Measurements from ENCODE around the gene LRRC4C.

DNA sequence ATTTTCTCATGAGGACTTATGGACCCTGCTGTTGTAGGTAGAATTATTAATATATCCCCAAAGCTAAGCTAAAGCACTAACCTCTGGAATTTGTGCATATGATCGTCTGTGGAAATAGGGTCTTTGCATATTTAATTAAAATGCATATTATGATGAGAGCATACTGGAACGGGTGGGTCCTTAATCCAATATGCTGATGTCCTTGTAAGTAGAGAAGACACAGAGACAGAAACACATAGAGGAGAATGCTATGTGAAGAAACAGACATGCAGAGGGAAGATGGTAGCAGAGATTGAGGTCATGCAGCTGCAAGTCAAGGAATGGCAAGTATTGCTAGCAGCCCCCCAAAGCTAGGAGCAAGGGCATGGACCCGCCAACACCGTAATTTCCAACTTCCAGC is 439.2 kb downstream of the LRRC4C start:
- TF ChIP-seq, protein P1, sequence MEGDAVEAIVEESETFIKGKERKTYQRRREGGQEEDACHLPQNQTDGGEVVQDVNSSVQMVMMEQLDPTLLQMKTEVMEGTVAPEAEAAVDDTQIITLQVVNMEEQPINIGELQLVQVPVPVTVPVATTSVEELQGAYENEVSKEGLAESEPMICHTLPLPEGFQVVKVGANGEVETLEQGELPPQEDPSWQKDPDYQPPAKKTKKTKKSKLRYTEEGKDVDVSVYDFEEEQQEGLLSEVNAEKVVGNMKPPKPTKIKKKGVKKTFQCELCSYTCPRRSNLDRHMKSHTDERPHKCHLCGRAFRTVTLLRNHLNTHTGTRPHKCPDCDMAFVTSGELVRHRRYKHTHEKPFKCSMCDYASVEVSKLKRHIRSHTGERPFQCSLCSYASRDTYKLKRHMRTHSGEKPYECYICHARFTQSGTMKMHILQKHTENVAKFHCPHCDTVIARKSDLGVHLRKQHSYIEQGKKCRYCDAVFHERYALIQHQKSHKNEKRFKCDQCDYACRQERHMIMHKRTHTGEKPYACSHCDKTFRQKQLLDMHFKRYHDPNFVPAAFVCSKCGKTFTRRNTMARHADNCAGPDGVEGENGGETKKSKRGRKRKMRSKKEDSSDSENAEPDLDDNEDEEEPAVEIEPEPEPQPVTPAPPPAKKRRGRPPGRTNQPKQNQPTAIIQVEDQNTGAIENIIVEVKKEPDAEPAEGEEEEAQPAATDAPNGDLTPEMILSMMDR (IDR thresholded peaks at IDR 0.05): no peak
- no peak for TF ChIP-seq POLR2A (IDR thresholded peaks at IDR 0.05)
